ENCODE results near the gene AHRR.

The AHRR gene

GRCh38 chr5:321726-322251 is 275 bp downstream of the AHRR start:
- no peak for DNase-seq

GRCh38 chr5:322281-322941 is 897 bp downstream of the AHRR start:
- peak in 1 of 2 donors; percentile 55 for DNase-seq

- peak in 1 of 2 donors; percentile 9 for DNase-seq
Observed at GRCh38 chr5:322942-323879, 1.7 kb downstream of the AHRR start.

- DNase-seq: no peak
Observed at GRCh38 chr5:324736-325612, 3.5 kb downstream of the AHRR start.

- DNase-seq: no peak
Observed at GRCh38 chr5:326109-326508, 4.6 kb downstream of the AHRR start.

- no peak for DNase-seq
Observed at GRCh38 chr5:329121-329735, 7.7 kb downstream of the AHRR start.

GRCh38 chr5:329768-330167 is 8.3 kb downstream of the AHRR start:
- DNase-seq: no peak

GRCh38 chr5:332843-333242 is 11.3 kb downstream of the AHRR start:
- DNase-seq: no peak

GRCh38 chr5:333945-334344 is 12.4 kb downstream of the AHRR start:
- no peak for DNase-seq

GRCh38 chr5:334903-335739 is 13.6 kb downstream of the AHRR start:
- no peak for DNase-seq

GRCh38 chr5:335740-336038 is 14.2 kb downstream of the AHRR start:
- DNase-seq: no peak

GRCh38 chr5:337563-338130 is 16.1 kb downstream of the AHRR start:
- peak in 1 of 2 donors; percentile 33 for DNase-seq

GRCh38 chr5:342501-343460 is 21.3 kb downstream of the AHRR start:
- DNase-seq: peak; percentile 52 to 83

GRCh38 chr5:343461-344401 is 22.2 kb downstream of the AHRR start:
- peak; percentile 25 to 70 for DNase-seq

- no peak for DNase-seq
Observed at GRCh38 chr5:344668-345067, 23.2 kb downstream of the AHRR start.

- DNase-seq: no peak
Observed at GRCh38 chr5:345404-346195, 24.1 kb downstream of the AHRR start.

- DNase-seq: no peak
Observed at GRCh38 chr5:346229-346935, 24.9 kb downstream of the AHRR start.
